OCI-LY1 (cell line): Measurements from ENCODE around the gene TRPM2.

ENCODE experiments used
- H2AFZ ChIP-seq: fragments of 200-600 bp; sonication (generic), shearing (Covaris generic); 2 replicates; pipeline ENCODE4 v1.6.0; 2014; ENCODE audit warnings: antibody characterized with exemption, mild to moderate bottlenecking, low read length
- H3F3A ChIP-seq: fragments of 200-600 bp; sonication (generic), shearing (Covaris generic); 2 replicates; pipeline ENCODE4 v1.6.0; 2014; ENCODE audit warnings: mild to moderate bottlenecking, antibody characterized with exemption, low read length, moderate library complexity; ENCODE audit not compliant: insufficient read depth
- H3K27ac ChIP-seq: fragments of 200-600 bp; sonication (generic); 2 replicates; pipeline ENCODE4 v1.5.1; 2014; ENCODE audit warnings: low read length, mixed run types, mild to moderate bottlenecking, low read depth; ENCODE audit not compliant: poor library complexity, severe bottlenecking
- H3K27me3 ChIP-seq: fragments of 200-600 bp; sonication (generic); 2 replicates; pipeline ENCODE4 v1.6.0; 2014; ENCODE audit warnings: antibody characterized with exemption, mild to moderate bottlenecking, low read length, moderate library complexity; ENCODE audit not compliant: insufficient read depth
- H3K36me3 ChIP-seq: fragments of 200-600 bp; sonication (generic); 2 replicates; pipeline ENCODE4 v1.6.1; 2014; ENCODE audit warnings: mild to moderate bottlenecking, antibody characterized with exemption, low read length, moderate library complexity, mixed read lengths; ENCODE audit not compliant: insufficient read depth
- H3K4me1 ChIP-seq: fragments of 200-600 bp; sonication (generic); 2 replicates; pipeline ENCODE4 v1.5.1; 2014; ENCODE audit warnings: mild to moderate bottlenecking, low read length, moderate library complexity; ENCODE audit not compliant: insufficient read depth, severe bottlenecking
- H3K4me2 ChIP-seq: fragments of 200-600 bp; sonication (generic), shearing (Covaris generic); 2 replicates; pipeline ENCODE4 v1.6.1; 2014; ENCODE audit warnings: low read length
- H3K4me3 ChIP-seq: fragments of 200-600 bp; sonication (generic); 2 replicates; pipeline ENCODE4 v1.5.1; 2014; ENCODE audit warnings: low read length, low read depth, mild to moderate bottlenecking, mixed read lengths; ENCODE audit not compliant: poor library complexity, severe bottlenecking
- H3K79me2 ChIP-seq: fragments of 200-600 bp; shearing (Covaris generic); 2 replicates; pipeline ENCODE4 v1.6.1; 2016; ENCODE audit warnings: mixed run types, low read length, mixed read lengths; ENCODE audit not compliant: insufficient read depth
- H3K9ac ChIP-seq: fragments of 200-600 bp; sonication (generic), shearing (Covaris generic); 2 replicates; pipeline ENCODE4 v1.6.1; 2014; ENCODE audit warnings: mild to moderate bottlenecking, low read length, mixed read lengths
- H3K9me2 ChIP-seq: fragments of 200-600 bp; sonication (generic), shearing (Covaris generic); 2 replicates; pipeline ENCODE4 v1.6.1; 2014; ENCODE audit warnings: low read depth, mild to moderate bottlenecking, low read length, mixed read lengths
- H3K9me3 ChIP-seq: fragments of 200-600 bp; shearing (Covaris generic); 2 replicates; pipeline ENCODE4 v1.6.1; 2014; ENCODE audit warnings: low read length, mixed read lengths
- H4K20me1 ChIP-seq: fragments of 200-600 bp; sonication (generic), shearing (Covaris generic); 2 replicates; pipeline ENCODE4 v1.6.0; 2016; ENCODE audit warnings: mild to moderate bottlenecking, low read length; ENCODE audit not compliant: insufficient read depth
- CTCF ChIP-seq: fragments of 200-600 bp; sonication (generic), shearing (Covaris generic); IDR thresholded peaks from 2 replicates; pipeline ENCODE4 v1.5.1; 2017; ENCODE audit warnings: mild to moderate bottlenecking, antibody characterized with exemption, low read length, moderate library complexity, mixed read lengths
- EZH2 ChIP-seq: fragments of 200-600 bp; sonication (generic), shearing (Covaris generic); IDR thresholded peaks from 2 replicates; pipeline ENCODE4 v1.8.0; 2017; ENCODE audit warnings: borderline replicate concordance, mixed run types, mild to moderate bottlenecking, antibody characterized with exemption, low read length, moderate library complexity, mixed read lengths

TRPM2 gene

GRCh38 chr21:44443891-44444285 lies 90.5 kb downstream of the TRPM2 start:
- no peaks in the 10 kb centered on the region for H3K9me3 ChIP-seq
- H3K9ac ChIP-seq, result no peak overlapping the region
- TF ChIP-seq CTCF (no peak), EZH2 (no peak)
- H3K4me1 ChIP-seq, result no peaks in the 10 kb centered on the region
- no peaks in the 10 kb centered on the region for H3K79me2 ChIP-seq
- no peak overlapping the region for H3K4me3 ChIP-seq
- no peak overlapping the region for H3K4me2 ChIP-seq
- H3F3A ChIP-seq, result no peaks in the 10 kb centered on the region
- no peak overlapping the region for H3K27ac ChIP-seq
- H2AFZ ChIP-seq, result no peak overlapping the region
- H3K27me3 ChIP-seq, result no peaks in the 10 kb centered on the region
- H3K36me3 ChIP-seq, result no peaks in the 10 kb centered on the region
- no peaks in the 10 kb centered on the region for H4K20me1 ChIP-seq
- no peaks in the 10 kb centered on the region for H3K9me2 ChIP-seq

- no peaks in the 10 kb centered on the region for H3K9me2 ChIP-seq
- H3K4me2 ChIP-seq, result no peak overlapping the region
- no peaks in the 10 kb centered on the region for H3K4me1 ChIP-seq
- H3F3A ChIP-seq, result no peaks in the 10 kb centered on the region
- no peak overlapping the region for H3K4me3 ChIP-seq
- H2AFZ ChIP-seq, result no peak overlapping the region
- H3K79me2 ChIP-seq, result no peaks in the 10 kb centered on the region
- no peaks in the 10 kb centered on the region for H4K20me1 ChIP-seq
- no peaks in the 10 kb centered on the region for H3K9me3 ChIP-seq
- H3K9ac ChIP-seq, result no peak overlapping the region
- no peaks in the 10 kb centered on the region for H3K27me3 ChIP-seq
- H3K36me3 ChIP-seq, result no peaks in the 10 kb centered on the region
- no peak for TF ChIP-seq EZH2
- peak; percentile 48 for TF ChIP-seq CTCF
- H3K27ac ChIP-seq, result no peak overlapping the region
These were observed 91.0 kb downstream of the TRPM2 start for GRCh38 chr21:44444286-44444931.

GRCh38 chr21:44445145-44445812 lies 91.9 kb downstream of the TRPM2 start:
- Histone ChIP-seq H3K9me2 (no peaks in the 10 kb centered on the region), H3K27me3 (no peaks in the 10 kb centered on the region), H2AFZ (no peak overlapping the region), H3K4me3 (no peak overlapping the region), H3K9me3 (no peaks in the 10 kb centered on the region), H3K4me1 (no peaks in the 10 kb centered on the region), H3K79me2 (no peaks in the 10 kb centered on the region), H3F3A (no peaks in the 10 kb centered on the region), H3K9ac (no peak overlapping the region), H3K4me2 (no peak overlapping the region), H3K27ac (no peak overlapping the region), H4K20me1 (no peaks in the 10 kb centered on the region), H3K36me3 (no peaks in the 10 kb centered on the region)
- TF ChIP-seq CTCF, result no peak
- TF ChIP-seq EZH2, result no peak
